CD14-positive monocyte (primary cell): Measurements from ENCODE around the gene LIPT1. TPM values are rescaled to one million over a fixed set of nuclear protein-coding genes. Genes with fewer than 3 reads are reported as not detected.
"Not testable (repeated sequence)": the region's sequence is repeated elsewhere in the genome, so short reads cannot be mapped to it uniquely, and the experiment has no call there.

ENCODE experiments used
- DNase-seq, 3 donors: peaks; one replicate each; pipeline ENCODE4 v3.0.0-alpha.2; 2011 to 2022
- H2AFZ ChIP-seq: 2 replicates; pipeline ENCODE4 v1.6.0; 2012; ENCODE audit warnings: mild to moderate bottlenecking, low read depth, low read length, inconsistent platforms; ENCODE audit not compliant: insufficient read depth, poor library complexity, severe bottlenecking
- H3K27ac ChIP-seq, 2 donors: 1 replicate in 1 of 2; 2 replicates in 1 of 2; pipeline ENCODE4 v1.5.1; 2012 to 2013; ENCODE audit warnings: low read length in 2 of 2, control low read depth in 1 of 2, inconsistent platforms in 1 of 2, low read depth in 1 of 2, mild to moderate bottlenecking in 1 of 2
- H3K27me3 ChIP-seq, 2 donors: one replicate each; pipeline versions ENCODE4 v1.6.0 to v1.6.1; 2011 to 2013; ENCODE audit warnings: low read length in 2 of 2; ENCODE audit not compliant: control insufficient read depth in 2 of 2, insufficient read depth in 2 of 2
- H3K36me3 ChIP-seq, 2 donors: replicated peaks in 1 of 2; 1 replicate in 1 of 2; 2 replicates in 1 of 2; pipeline versions ENCODE4 v1.5.1 to v1.6.1; 2012 to 2013; ENCODE audit warnings: low read length in 2 of 2, control low read depth in 1 of 2, inconsistent platforms in 1 of 2, mild to moderate bottlenecking in 1 of 2; ENCODE audit not compliant: insufficient read depth in 2 of 2, control insufficient read depth in 1 of 2
- H3K4me1 ChIP-seq, 2 donors: 1 replicate in 1 of 2; 2 replicates in 1 of 2; pipeline versions ENCODE4 v1.5.1 to v1.6.1; 2012 to 2013; ENCODE audit warnings: low read length in 2 of 2, control low read depth in 1 of 2, inconsistent platforms in 1 of 2, mild to moderate bottlenecking in 1 of 2, moderate library complexity in 1 of 2; ENCODE audit not compliant: insufficient read depth in 2 of 2, control insufficient read depth in 1 of 2
- H3K4me2 ChIP-seq: replicated peaks from 2 replicates; pipeline ENCODE3; 2012; ENCODE audit warnings: low read length, moderate library complexity, mild to moderate bottlenecking; ENCODE audit not compliant: poor library complexity, severe bottlenecking; ENCODE audit errors: extremely low read depth
- H3K4me3 ChIP-seq, 3 experiments: fragments of 200-600 bp in 1 of 3; sonication (generic) in 1 of 3; replicated peaks in 1 of 3; 1 replicate in 2 of 3; 2 replicates in 1 of 3; pipeline ENCODE4 v1.5.1; 2011 to 2013; ENCODE audit warnings: low read length in 3 of 3, mild to moderate bottlenecking in 3 of 3, control low read depth in 2 of 3, low read depth in 2 of 3, inconsistent platforms in 1 of 3, moderate library complexity in 1 of 3
- H3K79me2 ChIP-seq: 2 replicates; pipeline ENCODE4 v1.6.0; 2012; ENCODE audit warnings: mild to moderate bottlenecking, control low read depth, inconsistent platforms, low read length, moderate library complexity; ENCODE audit not compliant: insufficient read depth
- H3K9ac ChIP-seq: 2 replicates; pipeline ENCODE4 v1.6.0; 2017; ENCODE audit warnings: low read length, mild to moderate bottlenecking; ENCODE audit not compliant: insufficient read depth, poor library complexity, severe bottlenecking
- H3K9me3 ChIP-seq, 2 donors: replicated peaks in 1 of 2; 1 replicate in 1 of 2; 2 replicates in 1 of 2; pipeline versions ENCODE4 v1.5.1 to v1.6.1; 2012 to 2013; ENCODE audit warnings: low read length in 2 of 2, control low read depth in 1 of 2; ENCODE audit not compliant: control insufficient read depth in 1 of 2, insufficient read depth in 1 of 2
- H4K20me1 ChIP-seq: 2 replicates; pipeline ENCODE4 v1.6.0; 2012; ENCODE audit warnings: mild to moderate bottlenecking, low read length, control low read depth, moderate library complexity; ENCODE audit not compliant: insufficient read depth
- H3K27ac Mint-ChIP-seq, 7 donors: one replicate each; pipeline ENCODE4 v1.8.0; 2020; ENCODE audit warnings: mild to moderate bottlenecking in 7 of 7, mixed read lengths in 7 of 7, moderate library complexity in 6 of 7, inconsistent platforms in 2 of 7
- H3K27me3 Mint-ChIP-seq, 3 donors: one replicate each; pipeline ENCODE4 v1.8.0; 2021 to 2022; ENCODE audit warnings: low read depth in 3 of 3, mild to moderate bottlenecking in 3 of 3, mixed read lengths in 3 of 3, moderate library complexity in 3 of 3, inconsistent platforms in 1 of 3
- H3K36me3 Mint-ChIP-seq, 2 donors: one replicate each; pipeline ENCODE4 v1.8.0; 2020; ENCODE audit warnings: mixed read lengths in 2 of 2, inconsistent platforms in 1 of 2, mild to moderate bottlenecking in 1 of 2
- H3K4me1 Mint-ChIP-seq: one replicate; pipeline ENCODE4 v1.8.0; 2020; ENCODE audit warnings: mild to moderate bottlenecking, mixed read lengths
- H3K4me3 Mint-ChIP-seq, 2 donors: one replicate each; pipeline ENCODE4 v1.8.0; 2020; ENCODE audit warnings: mild to moderate bottlenecking in 2 of 2, mixed read lengths in 2 of 2, moderate library complexity in 1 of 2
- H3K9me3 Mint-ChIP-seq, 7 donors: one replicate each; pipeline ENCODE4 v1.8.0; 2020 to 2022; ENCODE audit warnings: mixed read lengths in 7 of 7, mild to moderate bottlenecking in 6 of 7, moderate library complexity in 6 of 7, inconsistent platforms in 2 of 7
- CTCF ChIP-seq: fragments of 200-600 bp; IDR thresholded peaks from one replicate; pipeline ENCODE4 v1.8.0; 2022; ENCODE audit warnings: antibody characterized with exemption, mild to moderate bottlenecking
- WGBS: methylation state at CpG from one replicate; pipeline ENCODE4 v1.1.5; 2013; ENCODE audit warnings: missing lambda C conversion rate; ENCODE audit not compliant: insufficient coverage; 5-methylcytosine and 5-hydroxymethylcytosine counted together
- intact Hi-C, 2 donors: fragments of 100-400 bp; cut with micrococcal nuclease; formaldehyde crosslinking; loops; one replicate each; pipeline versions ENCODE4 v1.15.0 to v1.15.1; 2023
- polyA plus RNA-seq, 3 donors: library from polyadenylated mRNA; depleted of rRNA in 1 of 3; unstranded in 2 of 3; stranded (reverse) in 1 of 3; fragments of 300-500 nt in 2 of 3; fragments of >200 nt in 1 of 3; fragmentation: Illumina TruSeq in 2 of 3; gene quantifications; 1 replicate in 2 of 3; 2 replicates in 1 of 3; pipeline ENCODE4 v1.2.3, GENCODE V29; 2012 to 2021

LIPT1 gene
- polyA plus RNA-seq, 3 donors = 6.1 to 8.2 (median 7.5) TPM

- Mint-ChIP-seq H3K27me3 (no peaks in the 10 kb centered on the region), H3K4me3 (no peak overlapping the region), H3K27ac (no peak overlapping the region), H3K36me3 (no peaks in the 10 kb centered on the region), H3K9me3 (no peaks in the 10 kb centered on the region), H3K4me1 (no peaks in the 10 kb centered on the region)
- Histone ChIP-seq H3K79me2 (no peaks in the 10 kb centered on the region), H4K20me1 (no peaks in the 10 kb centered on the region), H3K9me3 (no peaks in the 10 kb centered on the region), H3K9ac (no peak overlapping the region), H2AFZ (no peak overlapping the region), H3K36me3 (no peaks in the 10 kb centered on the region), H3K27me3 (no peaks in the 10 kb centered on the region), H3K4me3 (no peak overlapping the region), H3K4me1 (no peaks in the 10 kb centered on the region), H3K27ac (no peak overlapping the region), H3K4me2 (no peak overlapping the region)
- no peak for TF ChIP-seq CTCF
- intact Hi-C loops = no loop called here
- no peak for DNase-seq
- WGBS = 100% methylated on average over 2 of the region's 4 CpGs
These were observed 42.1 kb upstream of the LIPT1 start for GRCh38 chr2:99112617-99113016.

DNA sequence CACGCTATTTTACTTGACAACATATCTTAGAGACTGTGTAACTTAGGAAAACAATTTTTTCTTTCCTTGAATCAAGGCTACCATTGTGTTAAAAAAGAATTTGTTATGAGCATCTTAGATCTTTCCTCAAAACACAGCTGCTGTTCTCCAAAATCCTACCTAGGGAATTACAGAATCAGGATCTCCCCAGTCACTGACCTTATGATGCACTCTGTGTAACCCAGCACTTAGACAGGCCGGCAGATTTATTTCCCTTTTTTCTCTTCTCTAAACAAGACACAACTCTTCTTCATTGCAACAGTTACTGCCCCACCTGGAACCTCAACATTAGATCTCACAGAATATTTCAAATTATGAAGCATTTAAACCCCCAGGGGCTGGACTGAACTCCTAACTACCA is 26.8 kb upstream of the LIPT1 start:
- H2AFZ ChIP-seq = no peak overlapping the region
- no peaks in the 10 kb centered on the region for H3K9me3 ChIP-seq
- WGBS = 10% methylated on average over 1 of the region's 2 CpGs
- Mint-ChIP-seq H3K27ac (peak overlapping the region in 1 of 7 donors; percentile 1), H3K4me1 (peaks cover 9% of the 10 kb centered on the region), H3K36me3 (peaks cover 14 to 17% of the 10 kb centered on the region in 2 donors), H3K4me3 (no peak overlapping the region), H3K9me3 (peaks cover 19 to 31% (median 22%) of the 10 kb centered on the region in 7 donors), H3K27me3 (peaks cover 0 to 2% (median 0%) of the 10 kb centered on the region in 3 donors)
- H3K4me2 ChIP-seq = no peak overlapping the region
- H3K36me3 ChIP-seq = peaks cover 3 to 18% of the 10 kb centered on the region in 2 donors
- H3K79me2 ChIP-seq = no peaks in the 10 kb centered on the region
- H3K27ac ChIP-seq = no peak overlapping the region
- no peak for TF ChIP-seq CTCF
- DNase-seq = no peak
- H3K27me3 ChIP-seq = no peaks in the 10 kb centered on the region
- no peak overlapping the region for H3K9ac ChIP-seq
- intact Hi-C loops = no loop called here
- no peaks in the 10 kb centered on the region for H4K20me1 ChIP-seq
- H3K4me1 ChIP-seq = peaks cover 7 to 9% of the 10 kb centered on the region in 2 donors
- no peak overlapping the region for H3K4me3 ChIP-seq

DNA sequence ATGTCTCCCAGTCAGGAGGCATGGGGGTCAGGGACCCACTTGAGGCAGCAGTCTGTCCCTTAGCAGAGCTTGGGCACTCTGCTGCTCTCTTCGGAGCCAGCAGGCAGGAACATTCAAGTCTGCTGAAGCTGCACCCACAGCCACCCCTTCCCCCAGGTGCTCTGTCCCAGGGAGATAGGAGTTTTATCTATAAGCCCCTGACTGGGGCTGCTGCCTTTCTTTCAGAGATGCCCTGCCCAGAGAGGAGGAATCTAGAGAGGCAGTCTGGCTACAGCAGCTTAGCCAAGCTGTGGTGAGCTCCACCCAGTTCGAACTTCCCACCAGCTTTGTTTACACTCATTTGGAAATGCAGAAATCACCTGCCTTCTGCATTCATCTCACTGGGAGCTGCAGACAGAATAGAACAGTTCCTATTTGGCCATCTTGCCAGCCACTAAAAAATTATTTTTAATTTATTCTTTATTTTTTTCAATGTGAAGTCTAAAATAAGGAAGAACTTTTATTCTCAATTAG is 19.7 kb upstream of the LIPT1 start:
- H3K4me2 ChIP-seq, H3K79me2 ChIP-seq, H3K36me3 Mint-ChIP-seq, H3K27me3 ChIP-seq, H3K36me3 ChIP-seq, H4K20me1 ChIP-seq, DNase-seq, H3K9ac ChIP-seq, intact Hi-C loops, H3K4me3 Mint-ChIP-seq, H3K27ac ChIP-seq, H3K27ac Mint-ChIP-seq, H3K27me3 Mint-ChIP-seq, H3K4me3 ChIP-seq, H2AFZ ChIP-seq, H3K9me3 ChIP-seq: not testable (repeated sequence)
- peaks cover 5 to 19% of the 10 kb centered on the region in 2 donors for H3K4me1 ChIP-seq
- H3K9me3 Mint-ChIP-seq = peaks cover 18 to 39% (median 27%) of the 10 kb centered on the region in 7 donors
- peaks cover 25% of the 10 kb centered on the region for H3K4me1 Mint-ChIP-seq
- 100% methylated on average over 1 of the region's 2 CpGs for WGBS
